Trophoblast cell (in vitro differentiated cells and primary cell): Measurements from ENCODE around the gene MLLT6.

Source experiments
- DNase-seq, 2 donors: peaks; one replicate each; pipeline ENCODE4 v3.0.0-alpha.2; 2016
- H2AFZ ChIP-seq: 2 replicates; pipeline ENCODE4 v1.6.1; 2013; ENCODE audit warnings: low read length, moderate library complexity, mild to moderate bottlenecking; ENCODE audit not compliant: insufficient read depth, poor library complexity
- H2AK5ac ChIP-seq: 2 replicates; pipeline ENCODE4 v1.6.1; 2013; ENCODE audit warnings: mild to moderate bottlenecking, low read length
- H2BK120ac ChIP-seq: 2 replicates; pipeline ENCODE4 v1.6.1; 2013; ENCODE audit warnings: low read length, mild to moderate bottlenecking, moderate library complexity; ENCODE audit not compliant: insufficient read depth, poor library complexity
- H2BK12ac ChIP-seq: 2 replicates; pipeline ENCODE4 v1.6.1; 2013; ENCODE audit warnings: mild to moderate bottlenecking, low read length, moderate library complexity
- H2BK5ac ChIP-seq: 2 replicates; pipeline ENCODE4 v1.6.1; 2013; ENCODE audit warnings: low read length, low read depth, moderate library complexity, mild to moderate bottlenecking; ENCODE audit not compliant: poor library complexity
- H3K14ac ChIP-seq: 2 replicates; pipeline ENCODE4 v1.6.1; 2013; ENCODE audit warnings: mild to moderate bottlenecking, low read length
- H3K18ac ChIP-seq: 2 replicates; pipeline ENCODE4 v1.6.1; 2013; ENCODE audit warnings: mild to moderate bottlenecking, low read length
- H3K23ac ChIP-seq: 2 replicates; pipeline ENCODE4 v1.6.1; 2013; ENCODE audit warnings: low read length
- H3K27ac ChIP-seq: 2 replicates; pipeline ENCODE4 v1.5.1; 2013; ENCODE audit warnings: low read depth, mild to moderate bottlenecking, inconsistent platforms, low read length, moderate library complexity
- H3K27me3 ChIP-seq: 2 replicates; pipeline ENCODE4 v1.6.1; 2013; ENCODE audit warnings: inconsistent platforms, mild to moderate bottlenecking, low read length, moderate library complexity; ENCODE audit not compliant: insufficient read depth
- H3K36me3 ChIP-seq, 2 experiments: 1 replicate in 1 of 2; 2 replicates in 1 of 2; pipeline ENCODE4 v1.6.1; 2013; ENCODE audit warnings: low read length in 2 of 2, mild to moderate bottlenecking in 2 of 2, moderate library complexity in 1 of 2; ENCODE audit not compliant: insufficient read depth in 2 of 2, control insufficient read depth in 1 of 2
- H3K4ac ChIP-seq: 2 replicates; pipeline ENCODE4 v1.6.1; 2013; ENCODE audit warnings: low read depth, mild to moderate bottlenecking, low read length, moderate library complexity
- H3K4me1 ChIP-seq, 2 experiments: 1 replicate in 1 of 2; 2 replicates in 1 of 2; pipeline ENCODE4 v1.6.1; 2013; ENCODE audit warnings: low read length in 2 of 2, mild to moderate bottlenecking in 2 of 2, moderate library complexity in 1 of 2; ENCODE audit not compliant: insufficient read depth in 2 of 2, control insufficient read depth in 1 of 2
- H3K4me2 ChIP-seq: 2 replicates; pipeline ENCODE4 v1.6.1; 2013; ENCODE audit warnings: inconsistent platforms, mild to moderate bottlenecking, low read length, moderate library complexity
- H3K4me3 ChIP-seq: 2 replicates; pipeline ENCODE4 v1.5.1; 2013; ENCODE audit warnings: mild to moderate bottlenecking, low read depth, low read length, inconsistent platforms
- H3K79me1 ChIP-seq: one replicate; pipeline ENCODE4 v1.6.1; 2013; ENCODE audit warnings: low read length
- H3K79me2 ChIP-seq: 2 replicates; pipeline ENCODE4 v1.6.1; 2013; ENCODE audit warnings: low read length, mild to moderate bottlenecking; ENCODE audit not compliant: control insufficient read depth, insufficient read depth, poor library complexity
- H3K9ac ChIP-seq: 2 replicates; pipeline ENCODE4 v1.6.1; 2013; ENCODE audit warnings: mild to moderate bottlenecking, low read length
- H3K9me3 ChIP-seq: 2 replicates; pipeline ENCODE4 v1.6.1; 2013; ENCODE audit warnings: low read depth, mild to moderate bottlenecking, control low read depth, inconsistent platforms, low read length; ENCODE audit not compliant: insufficient read depth
- H4K12ac ChIP-seq: 2 replicates; pipeline ENCODE4 v1.6.1; 2013; ENCODE audit warnings: low read depth, mild to moderate bottlenecking, low read length, moderate library complexity
- H4K8ac ChIP-seq: 2 replicates; pipeline ENCODE4 v1.6.1; 2013; ENCODE audit warnings: low read depth, mild to moderate bottlenecking, low read length, moderate library complexity
- H4K91ac ChIP-seq: one replicate; pipeline ENCODE4 v1.6.1; 2013; ENCODE audit warnings: low read depth, mild to moderate bottlenecking, low read length, moderate library complexity
- WGBS: extraction: QIAGEN DNeasy Blood & Tissue Kit; methylation state at CpG from one replicate; pipeline ENCODE4 v1.1.7; 2013; ENCODE audit warnings: missing lambda C conversion rate; ENCODE audit not compliant: insufficient read length, insufficient coverage; ENCODE audit errors: extremely low coverage; 5-methylcytosine and 5-hydroxymethylcytosine counted together

MLLT6 gene

GRCh38 chr17:38712593-38712992, 7.5 kb downstream of the MLLT6 start:
- no CpG with 5 or more reads among the region's 10 CpGs for WGBS
- no peak overlapping the region for H3K4ac ChIP-seq
- H2BK120ac ChIP-seq: no peak overlapping the region
- H3K14ac ChIP-seq: no peak overlapping the region
- H2AK5ac ChIP-seq: no peak overlapping the region
- H3K9me3 ChIP-seq: peaks cover 2% of the 10 kb centered on the region
- H4K8ac ChIP-seq: no peak overlapping the region
- no peak overlapping the region for H3K9ac ChIP-seq
- H3K36me3 ChIP-seq: peaks cover 54 to 65% of the 10 kb centered on the region in 2 experiments
- no peak overlapping the region for H3K4me3 ChIP-seq
- no peak overlapping the region for H3K23ac ChIP-seq
- H3K79me2 ChIP-seq: no peaks in the 10 kb centered on the region
- H2AFZ ChIP-seq: no peak overlapping the region
- H4K12ac ChIP-seq: no peak overlapping the region
- no peak overlapping the region for H2BK5ac ChIP-seq
- no peak for DNase-seq
- no peaks in the 10 kb centered on the region for H3K27me3 ChIP-seq
- H2BK12ac ChIP-seq: no peak overlapping the region
- H3K18ac ChIP-seq: no peak overlapping the region
- H3K4me2 ChIP-seq: no peak overlapping the region
- no peak overlapping the region for H3K27ac ChIP-seq
- H3K79me1 ChIP-seq: no peaks in the 10 kb centered on the region
- no peaks in the 10 kb centered on the region for H3K4me1 ChIP-seq
- no peak overlapping the region for H4K91ac ChIP-seq

- no peak overlapping the region for H3K4me2 ChIP-seq
- H2BK12ac ChIP-seq: no peak overlapping the region
- H3K27ac ChIP-seq: no peak overlapping the region
- DNase-seq: no peak
- H3K14ac ChIP-seq: no peak overlapping the region
- H3K36me3 ChIP-seq: peaks cover 52 to 62% of the 10 kb centered on the region in 2 experiments
- no peak overlapping the region for H3K4me3 ChIP-seq
- H3K4ac ChIP-seq: no peak overlapping the region
- H3K9me3 ChIP-seq: peaks cover 2% of the 10 kb centered on the region
- H3K23ac ChIP-seq: no peak overlapping the region
- no CpG with 5 or more reads among the region's 11 CpGs for WGBS
- no peak overlapping the region for H4K91ac ChIP-seq
- H3K79me2 ChIP-seq: no peaks in the 10 kb centered on the region
- H4K12ac ChIP-seq: no peak overlapping the region
- H3K27me3 ChIP-seq: no peaks in the 10 kb centered on the region
- H3K18ac ChIP-seq: no peak overlapping the region
- no peak overlapping the region for H4K8ac ChIP-seq
- H3K9ac ChIP-seq: no peak overlapping the region
- H2BK5ac ChIP-seq: no peak overlapping the region
- no peak overlapping the region for H2BK120ac ChIP-seq
- no peak overlapping the region for H2AK5ac ChIP-seq
- no peaks in the 10 kb centered on the region for H3K79me1 ChIP-seq
- H3K4me1 ChIP-seq: peaks cover 0 to 2% of the 10 kb centered on the region in 2 experiments
- no peak overlapping the region for H2AFZ ChIP-seq
Observed at GRCh38 chr17:38713456-38714075, 8.5 kb downstream of the MLLT6 start.

- H3K14ac ChIP-seq: no peak overlapping the region
- no peak overlapping the region for H3K4me2 ChIP-seq
- H3K36me3 ChIP-seq: peaks cover 46 to 56% of the 10 kb centered on the region in 2 experiments
- no peak overlapping the region for H3K18ac ChIP-seq
- no peaks in the 10 kb centered on the region for H3K79me2 ChIP-seq
- no peaks in the 10 kb centered on the region for H3K27me3 ChIP-seq
- H2BK12ac ChIP-seq: no peak overlapping the region
- no peak overlapping the region for H4K12ac ChIP-seq
- no peak overlapping the region for H3K27ac ChIP-seq
- WGBS: no CpG with 5 or more reads among the region's 9 CpGs
- H3K4me1 ChIP-seq: peaks cover 8 to 12% of the 10 kb centered on the region in 2 experiments
- no peak overlapping the region for H4K8ac ChIP-seq
- H2AK5ac ChIP-seq: no peak overlapping the region
- no peak overlapping the region for H3K23ac ChIP-seq
- no peak overlapping the region for H3K4ac ChIP-seq
- no peak overlapping the region for H2AFZ ChIP-seq
- H2BK5ac ChIP-seq: no peak overlapping the region
- H3K9ac ChIP-seq: no peak overlapping the region
- H3K9me3 ChIP-seq: peaks cover 4% of the 10 kb centered on the region
- H3K79me1 ChIP-seq: peaks cover 3% of the 10 kb centered on the region
- no peak for DNase-seq
- no peak overlapping the region for H2BK120ac ChIP-seq
- no peak overlapping the region for H4K91ac ChIP-seq
- no peak overlapping the region for H3K4me3 ChIP-seq
Observed at GRCh38 chr17:38715216-38715943, 10.3 kb downstream of the MLLT6 start.

- H2BK5ac ChIP-seq: no peak overlapping the region
- WGBS: no CpG with 5 or more reads among the region's 18 CpGs
- no peak overlapping the region for H3K4me3 ChIP-seq
Observed at GRCh38 chr17:38716368-38717005, 11.4 kb downstream of the MLLT6 start.

More at GRCh38 chr17:38716368-38717005, 11.4 kb downstream of the MLLT6 start:
- Histone ChIP-seq H4K91ac (no peak overlapping the region), H3K4me1 (peaks cover 8 to 12% of the 10 kb centered on the region in 2 experiments), H3K14ac (no peak overlapping the region), H4K12ac (no peak overlapping the region), H3K9ac (no peak overlapping the region), H2BK12ac (no peak overlapping the region), H3K79me1 (peaks cover 3% of the 10 kb centered on the region), H3K4me2 (no peak overlapping the region), H3K4ac (no peak overlapping the region), H3K9me3 (peaks cover 4% of the 10 kb centered on the region), H2AK5ac (no peak overlapping the region), H3K79me2 (no peaks in the 10 kb centered on the region), H3K27me3 (no peaks in the 10 kb centered on the region), H3K36me3 (peaks cover 47 to 48% of the 10 kb centered on the region in 2 experiments), H3K27ac (no peak overlapping the region), H3K23ac (no peak overlapping the region), H2BK120ac (no peak overlapping the region), H3K18ac (no peak overlapping the region), H4K8ac (no peak overlapping the region), H2AFZ (no peak overlapping the region)
- DNase-seq: no peak
